K562 (cell line): ENCODE data around the gene DNAL4. TPM values are rescaled to one million over a fixed set of nuclear protein-coding genes. Genes with fewer than 3 reads are reported as not detected.

Experiments used
- ATAC-seq: fragments of 200-7000 bp; cut with Tn5 transposase; 3 replicates; pipeline ENCODE4 v1.9.1; 2020; ENCODE audit warnings: moderate library complexity
- BruUV-seq: library from RNA; stranded (reverse); fragments of 400-500 nt; replicated peaks from 2 replicates; lab custom pipeline; 2021; lab: Mats Ljungman, UMichigan
- CTCF ChIA-PET: fragments of 300-600 bp; formaldehyde crosslinking; extraction: SDS; loops from one replicate; lab custom pipeline; 2021; ENCODE audit warnings: low intra/inter-chr PET ratio; lab: Yijun Ruan, JAX
- POLR2A ChIA-PET: fragments of 300-600, 350-650 bp; sonication (Branson Sonifier 250); formaldehyde crosslinking; extraction: SDS; loops from one replicate; lab custom pipeline; 2021; ENCODE audit warnings: antibody characterized with exemption, inconsistent platforms; lab: Yijun Ruan, JAX
- DNase-seq, 4 experiments: peaks; one replicate each; pipeline versions ENCODE4 v3.0.0 to v3.0.0-alpha.2; 2011 to 2018; ENCODE audit warnings: low spot score in 3 of 4, mixed read lengths in 3 of 4; ENCODE audit errors: extremely low read depth in 1 of 4
- FAIRE-seq: peaks from 2 replicates; lab custom pipeline; 2011; peaks lifted over from hg19 to GRCh38; lab: Jason Lieb, UNC
- H2AFZ ChIP-seq: 2 replicates; pipeline ENCODE4 v1.6.0; 2011; ENCODE audit warnings: low read depth, low read length, control low read depth, inconsistent platforms
- H3K27ac ChIP-seq: fragments of 200-600 bp; 3 replicates; pipeline ENCODE4 v1.8.0; 2011; ENCODE audit warnings: low read depth, mild to moderate bottlenecking, control low read depth, inconsistent platforms, low read length, moderate library complexity, mixed read lengths; ENCODE audit errors: extremely low read depth
- H3K27me3 ChIP-seq, 2 experiments: fragments of 300-600 bp in 1 of 2; 2 replicates in 1 of 2; 3 replicates in 1 of 2; pipeline versions ENCODE4 v1.6.0 to v1.8.0; 2011; ENCODE audit warnings: inconsistent platforms in 2 of 2, low read length in 2 of 2, mild to moderate bottlenecking in 1 of 2, mixed read lengths in 1 of 2, moderate library complexity in 1 of 2; ENCODE audit not compliant: control insufficient read depth in 2 of 2, insufficient read depth in 2 of 2
- H3K36me3 ChIP-seq: fragments of 300-600 bp; 3 replicates; pipeline ENCODE4 v1.8.0; 2011; ENCODE audit warnings: mild to moderate bottlenecking, low read length, inconsistent platforms; ENCODE audit not compliant: control insufficient read depth, insufficient read depth
- H3K4me1 ChIP-seq, 2 experiments: fragments of 200-600 bp in 1 of 2; replicated peaks in 1 of 2; 2 replicates in 1 of 2; 3 replicates in 1 of 2; pipeline versions ENCODE4 v1.5.1 to v1.8.0; 2011; ENCODE audit warnings: inconsistent platforms in 2 of 2, low read length in 2 of 2, mild to moderate bottlenecking in 1 of 2, mixed read lengths in 1 of 2, moderate library complexity in 1 of 2; ENCODE audit not compliant: control insufficient read depth in 2 of 2, insufficient read depth in 2 of 2
- H3K4me2 ChIP-seq: 2 replicates; pipeline ENCODE4 v1.6.1; 2011; ENCODE audit warnings: low read length, control low read depth, inconsistent platforms, mixed read lengths; ENCODE audit not compliant: insufficient read depth
- H3K4me3 ChIP-seq: fragments of 200-600 bp; sonication (generic), shearing (Covaris generic); 2 replicates; pipeline ENCODE4 v1.5.1; 2016; ENCODE audit warnings: control low read depth, inconsistent platforms
- H3K79me2 ChIP-seq: fragments of 200-600 bp; 3 replicates; pipeline ENCODE4 v1.8.0; 2011; ENCODE audit warnings: low read length, inconsistent platforms; ENCODE audit not compliant: control insufficient read depth, insufficient read depth
- H3K9ac ChIP-seq, 2 experiments: 2 replicates each; pipeline versions ENCODE4 v1.6.0 to v1.6.1; 2011; ENCODE audit warnings: low read depth in 2 of 2, low read length in 2 of 2, control low read depth in 1 of 2, inconsistent platforms in 1 of 2, mild to moderate bottlenecking in 1 of 2, mixed read lengths in 1 of 2; ENCODE audit not compliant: insufficient read depth in 1 of 2
- H3K9me1 ChIP-seq: one replicate; pipeline ENCODE4 v1.6.0; 2011; ENCODE audit warnings: inconsistent platforms, mild to moderate bottlenecking, low read length, moderate library complexity; ENCODE audit not compliant: control insufficient read depth, insufficient read depth
- H3K9me3 ChIP-seq: replicated peaks from 2 replicates; pipeline ENCODE4 v1.5.1; 2011; ENCODE audit warnings: low read depth, low read length, inconsistent platforms; ENCODE audit not compliant: control insufficient read depth, insufficient read depth
- H4K20me1 ChIP-seq: replicated peaks from 2 replicates; pipeline ENCODE4 v1.6.1; 2011; ENCODE audit warnings: low read length, inconsistent platforms, mixed read lengths; ENCODE audit not compliant: control insufficient read depth, insufficient read depth
- EHMT2 ChIP-seq: fragments of 450-650 bp; IDR thresholded peaks from 2 replicates; pipeline ENCODE4 v1.6.1; 2018; ENCODE audit warnings: antibody characterized with exemption
- FOS ChIP-seq: IDR thresholded peaks from 3 replicates; pipeline ENCODE4 v1.6.1; 2011; ENCODE audit not compliant: insufficient read length; ENCODE audit errors: extremely low read depth
- FOXJ3 ChIP-seq: sonication (generic); formaldehyde crosslinking; IDR thresholded peaks from 2 replicates; pipeline ENCODE4 v1.4.0; 2020; ENCODE audit warnings: mild to moderate bottlenecking, missing genetic modification reagents
- FUS ChIP-seq: fragments of 200-400 bp; formaldehyde crosslinking; optimal IDR thresholded peaks from 2 replicates; pipeline ENCODE3; 2017; ENCODE audit warnings: low read depth, low read length
- MAZ ChIP-seq, 2 experiments: fragments of 450-650 bp in 1 of 2; sonication (generic) in 1 of 2; formaldehyde crosslinking; IDR thresholded peaks in 1 of 2; conservative IDR thresholded peaks in 1 of 2; 2 replicates each; pipeline versions ENCODE4 v1.4.0 to v1.5.0; 2020; ENCODE audit warnings: mild to moderate bottlenecking in 1 of 2, missing genetic modification reagents in 1 of 2
- MCM3 ChIP-seq: fragments of 450-650 bp; IDR thresholded peaks from 2 replicates; pipeline ENCODE4 v1.6.1; 2016
- PML ChIP-seq: IDR thresholded peaks from 2 replicates; pipeline ENCODE4 v1.6.1; 2012; ENCODE audit warnings: low read length, inconsistent platforms
- POLR3G ChIP-seq: IDR thresholded peaks from 2 replicates; pipeline ENCODE4 v1.6.1; 2011; ENCODE audit not compliant: insufficient read length, insufficient replicate concordance; ENCODE audit errors: extremely low read depth
- PRPF4 ChIP-seq: fragments of 200-400 bp; formaldehyde crosslinking; IDR thresholded peaks from one replicate; pipeline ENCODE4 v1.6.1; 2017; ENCODE audit warnings: low read length, low read depth, mild to moderate bottlenecking; ENCODE audit not compliant: insufficient read depth, poor library complexity, severe bottlenecking
- PYGO2 ChIP-seq: fragments of 450-650 bp; IDR thresholded peaks from 2 replicates; pipeline ENCODE4 v1.6.1; 2016; ENCODE audit warnings: mild to moderate bottlenecking, missing genetic modification characterization, moderate library complexity, missing compliant biosample characterization
- SUPT5H ChIP-seq: fragments of 450-650 bp; IDR thresholded peaks from 2 replicates; pipeline ENCODE4 v1.6.1; 2016
- ZNF134 ChIP-seq: fragments of 250-450 bp; sonication (Bioruptor Pico); conservative IDR thresholded peaks from 2 replicates; pipeline ENCODE4 v1.4.0; 2020
- ZNF165 ChIP-seq: fragments of 250-450 bp; sonication (Bioruptor Pico); IDR thresholded peaks from 2 replicates; pipeline ENCODE4 v1.4.0; 2020; ENCODE audit warnings: borderline replicate concordance
- ZNF239 ChIP-seq: fragments of 250-450 bp; sonication (Bioruptor Pico); IDR thresholded peaks from 2 replicates; pipeline ENCODE4 v1.4.0; 2020; ENCODE audit warnings: mild to moderate bottlenecking
- ZNF77 ChIP-seq: fragments of 250-450 bp; sonication (Bioruptor Pico); IDR thresholded peaks from 2 replicates; pipeline ENCODE4 v1.5.0; 2020
- WGBS: fragments of 100-300 bp; shearing (Covaris generic); methylation state at CpG from one replicate; pipeline ENCODE4 v1.1.6; 2016; ENCODE audit warnings: low coverage, mixed read lengths; ENCODE audit not compliant: insufficient coverage; ENCODE audit errors: missing lambda C conversion rate; 5-methylcytosine and 5-hydroxymethylcytosine counted together
- in situ Hi-C: fragments of 300-500 bp; cut with MboI; formaldehyde crosslinking; loops from 4 replicates; pipeline ENCODE4 v1.15.0; 2018; ENCODE audit warnings: inconsistent platforms, mixed read lengths
- intact Hi-C: fragments of 100-400 bp; cut with micrococcal nuclease; formaldehyde crosslinking; loops from 2 replicates; pipeline ENCODE4 v1.14.2; 2022
- polyA plus RNA-seq, 8 experiments: library from polyadenylated mRNA; depleted of rRNA in 4 of 8; stranded (reverse) in 5 of 8; unstranded in 3 of 8; fragments of >200 nt; fragmentation: Nextera tagmentation in 2 of 8; fragmentation: Illumina TruSeq in 1 of 8; extraction: Ambion mirVana in 2 of 8; extraction: Trizol in 1 of 8; gene quantifications; 2 replicates each; pipeline versions ENCODE4 v1.2.1 to v1.2.3, GENCODE V29; 2011 to 2014; ENCODE audit warnings: inconsistent platforms in 1 of 8, missing spikeins in 1 of 8
- total RNA-seq, 7 experiments: library from RNA; depleted of rRNA in 6 of 7; stranded (reverse); fragments of >200 nt in 6 of 7; fragmentation: Illumina TruSeq in 2 of 7; extraction: Trizol in 2 of 7; gene quantifications; 2 replicates each; pipeline versions ENCODE4 v1.2.1 to v1.2.3, GENCODE V29; 2011 to 2021; ENCODE audit warnings: low replicate concordance in 1 of 7
- TF ChIP-seq, protein P1 (sequence below): fragments of 250-450 bp; sonication (Bioruptor Pico); IDR thresholded peaks from 2 replicates; pipeline ENCODE4 v1.4.0; 2020; ENCODE audit warnings: mild to moderate bottlenecking
- TF ChIP-seq, protein P2 (sequence below): sonication (generic); formaldehyde crosslinking; IDR thresholded peaks from 2 replicates; pipeline ENCODE4 v1.8.0; 2022; ENCODE audit warnings: mild to moderate bottlenecking, missing genetic modification reagents

DNAL4 gene
- total and polyA plus RNA-seq, 9 of the 15 experiments (the other 6 are each of a cell fraction or from before 2014, with no cell fraction given), result 0.20 to 9.4 (median 5.2) TPM

- H3K27me3 ChIP-seq, result no peaks in the 10 kb centered on the region
- no peaks in the 10 kb centered on the region for H3K9me3 ChIP-seq
- H3K9me1 ChIP-seq, result no peaks in the 10 kb centered on the region
- in situ Hi-C loops, result no loop called here
- BruUV-seq, result no TSS peak
- peak; percentile 93 for ATAC-seq
- peak; percentile 91 to 98 (median 98) for DNase-seq
- H3K27ac ChIP-seq, result peak within 1 kb of the TSS; percentile 86
- no peaks in the 10 kb centered on the region; the same call in 1 of the 2 replicates for H4K20me1 ChIP-seq
- under 1% methylated on average over 18 of the region's 68 CpGs for WGBS
- peaks cover 4 to 45% of the 10 kb centered on the region in 2 experiments; a peak in 4 of 5 replicates for H3K4me1 ChIP-seq
- peak within 1 kb of the TSS; percentile 87 for H2AFZ ChIP-seq
- peaks cover 21% of the 10 kb centered on the region; the same call in 1 of the 3 replicates for H3K36me3 ChIP-seq
- ChIA-PET POLR2A (interaction anchor here (0.9 to 5.3 kb wide), 5 partner anchors 10 to 22 kb away, joined by 3 to 25 read pairs (median 4); no protein-coding TSS in a partner anchor), CTCF (no interaction called here)
- H3K4me3 ChIP-seq, result peak within 1 kb of the TSS; percentile 62
- peak within 1 kb of the TSS; percentile 90 to 97 for H3K9ac ChIP-seq
- H3K79me2 ChIP-seq, result peaks cover 23% of the 10 kb centered on the region
- FAIRE-seq, result no peak
- intact Hi-C loops, result no loop called here
- H3K4me2 ChIP-seq, result peak within 1 kb of the TSS; percentile 87
- TF ChIP-seq, protein P1, sequence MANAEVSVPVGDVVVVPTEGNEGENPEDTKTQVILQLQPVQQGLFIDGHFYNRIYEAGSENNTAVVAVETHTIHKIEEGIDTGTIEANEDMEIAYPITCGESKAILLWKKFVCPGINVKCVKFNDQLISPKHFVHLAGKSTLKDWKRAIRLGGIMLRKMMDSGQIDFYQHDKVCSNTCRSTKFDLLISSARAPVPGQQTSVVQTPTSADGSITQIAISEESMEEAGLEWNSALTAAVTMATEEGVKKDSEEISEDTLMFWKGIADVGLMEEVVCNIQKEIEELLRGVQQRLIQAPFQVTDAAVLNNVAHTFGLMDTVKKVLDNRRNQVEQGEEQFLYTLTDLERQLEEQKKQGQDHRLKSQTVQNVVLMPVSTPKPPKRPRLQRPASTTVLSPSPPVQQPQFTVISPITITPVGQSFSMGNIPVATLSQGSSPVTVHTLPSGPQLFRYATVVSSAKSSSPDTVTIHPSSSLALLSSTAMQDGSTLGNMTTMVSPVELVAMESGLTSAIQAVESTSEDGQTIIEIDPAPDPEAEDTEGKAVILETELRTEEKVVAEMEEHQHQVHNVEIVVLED (CRISPR knock-in tag), result no peak
- peak; percentile 63 for TF ChIP-seq FOS
- TF ChIP-seq ZNF134 (CRISPR knock-in tag), result no peak
- no peak for TF ChIP-seq EHMT2
- no peak for TF ChIP-seq FOXJ3 (CRISPR knock-in tag)
- peak; percentile 67 for TF ChIP-seq SUPT5H
- no peak for TF ChIP-seq PRPF4
- no peak for TF ChIP-seq ZNF239
- TF ChIP-seq ZNF165 (CRISPR knock-in tag), result no peak
- TF ChIP-seq MAZ (CRISPR knock-in tag; conservative IDR thresholded peaks at IDR 0.05 in 1 of 2, IDR thresholded peaks at IDR 0.05 in 1 of 2), result peak; percentile 28 to 35; a peak in 2 of 4 replicates
- no peak for TF ChIP-seq PYGO2
- no peak for TF ChIP-seq ZNF77 (CRISPR knock-in tag)
- TF ChIP-seq, protein P2, sequence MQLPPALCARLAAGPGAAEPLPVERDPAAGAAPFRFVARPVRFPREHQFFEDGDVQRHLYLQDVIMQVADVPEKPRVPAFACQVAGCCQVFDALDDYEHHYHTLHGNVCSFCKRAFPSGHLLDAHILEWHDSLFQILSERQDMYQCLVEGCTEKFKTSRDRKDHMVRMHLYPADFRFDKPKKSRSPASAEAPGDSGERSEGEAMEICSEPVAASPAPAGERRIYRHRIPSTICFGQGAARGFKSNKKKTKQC (CRISPR knock-in tag), result no peak
- TF ChIP-seq FUS, result peak; percentile 10
- no peak for TF ChIP-seq POLR3G
- no peak for TF ChIP-seq MCM3
- 0 out of 2 replicates have a peak, but pooled peaks have one; percentile 16 for TF ChIP-seq PML
Observed at GRCh38 chr22:38755911-38756532, 37.9 kb downstream of the DNAL4 start, which contains the start of gene SUN2. SUN2 (minus strand) TSS chr22:38755998; CDS start chr22:38752628, 3,370 bp downstream.
